OCI-LY1 (cell line): ENCODE data around the gene FKBP15.

ENCODE experiments used
- H2AFZ ChIP-seq: fragments of 200-600 bp; sonication (generic), shearing (Covaris generic); 2 replicates; pipeline ENCODE4 v1.6.0; 2014; ENCODE audit warnings: antibody characterized with exemption, mild to moderate bottlenecking, low read length
- H3F3A ChIP-seq: fragments of 200-600 bp; sonication (generic), shearing (Covaris generic); 2 replicates; pipeline ENCODE4 v1.6.0; 2014; ENCODE audit warnings: mild to moderate bottlenecking, antibody characterized with exemption, low read length, moderate library complexity; ENCODE audit not compliant: insufficient read depth
- H3K27ac ChIP-seq: fragments of 200-600 bp; sonication (generic); 2 replicates; pipeline ENCODE4 v1.5.1; 2014; ENCODE audit warnings: low read length, mixed run types, mild to moderate bottlenecking, low read depth; ENCODE audit not compliant: poor library complexity, severe bottlenecking
- H3K27me3 ChIP-seq: fragments of 200-600 bp; sonication (generic); 2 replicates; pipeline ENCODE4 v1.6.0; 2014; ENCODE audit warnings: antibody characterized with exemption, mild to moderate bottlenecking, low read length, moderate library complexity; ENCODE audit not compliant: insufficient read depth
- H3K36me3 ChIP-seq: fragments of 200-600 bp; sonication (generic); 2 replicates; pipeline ENCODE4 v1.6.1; 2014; ENCODE audit warnings: mild to moderate bottlenecking, antibody characterized with exemption, low read length, moderate library complexity, mixed read lengths; ENCODE audit not compliant: insufficient read depth
- H3K4me1 ChIP-seq: fragments of 200-600 bp; sonication (generic); 2 replicates; pipeline ENCODE4 v1.5.1; 2014; ENCODE audit warnings: mild to moderate bottlenecking, low read length, moderate library complexity; ENCODE audit not compliant: insufficient read depth, severe bottlenecking
- H3K4me2 ChIP-seq: fragments of 200-600 bp; sonication (generic), shearing (Covaris generic); 2 replicates; pipeline ENCODE4 v1.6.1; 2014; ENCODE audit warnings: low read length
- H3K4me3 ChIP-seq: fragments of 200-600 bp; sonication (generic); 2 replicates; pipeline ENCODE4 v1.5.1; 2014; ENCODE audit warnings: low read length, low read depth, mild to moderate bottlenecking, mixed read lengths; ENCODE audit not compliant: poor library complexity, severe bottlenecking
- H3K79me2 ChIP-seq: fragments of 200-600 bp; shearing (Covaris generic); 2 replicates; pipeline ENCODE4 v1.6.1; 2016; ENCODE audit warnings: mixed run types, low read length, mixed read lengths; ENCODE audit not compliant: insufficient read depth
- H3K9ac ChIP-seq: fragments of 200-600 bp; sonication (generic), shearing (Covaris generic); 2 replicates; pipeline ENCODE4 v1.6.1; 2014; ENCODE audit warnings: mild to moderate bottlenecking, low read length, mixed read lengths
- H3K9me2 ChIP-seq: fragments of 200-600 bp; sonication (generic), shearing (Covaris generic); 2 replicates; pipeline ENCODE4 v1.6.1; 2014; ENCODE audit warnings: low read depth, mild to moderate bottlenecking, low read length, mixed read lengths
- H3K9me3 ChIP-seq: fragments of 200-600 bp; shearing (Covaris generic); 2 replicates; pipeline ENCODE4 v1.6.1; 2014; ENCODE audit warnings: low read length, mixed read lengths
- H4K20me1 ChIP-seq: fragments of 200-600 bp; sonication (generic), shearing (Covaris generic); 2 replicates; pipeline ENCODE4 v1.6.0; 2016; ENCODE audit warnings: mild to moderate bottlenecking, low read length; ENCODE audit not compliant: insufficient read depth
- CTCF ChIP-seq: fragments of 200-600 bp; sonication (generic), shearing (Covaris generic); IDR thresholded peaks from 2 replicates; pipeline ENCODE4 v1.5.1; 2017; ENCODE audit warnings: mild to moderate bottlenecking, antibody characterized with exemption, low read length, moderate library complexity, mixed read lengths
- EZH2 ChIP-seq: fragments of 200-600 bp; sonication (generic), shearing (Covaris generic); IDR thresholded peaks from 2 replicates; pipeline ENCODE4 v1.8.0; 2017; ENCODE audit warnings: borderline replicate concordance, mixed run types, mild to moderate bottlenecking, antibody characterized with exemption, low read length, moderate library complexity, mixed read lengths

FKBP15 gene

GRCh38 chr9:113176803-113177202, 44.3 kb downstream of the FKBP15 start:
- Histone ChIP-seq H3K36me3 (peaks cover 89% of the 10 kb centered on the region), H3K4me3 (no peak overlapping the region)

GRCh38 chr9:113173341-113173740, 47.7 kb downstream of the FKBP15 start:
- no peaks in the 10 kb centered on the region for H3K27me3 ChIP-seq
- H3F3A ChIP-seq = no peaks in the 10 kb centered on the region
- no peaks in the 10 kb centered on the region for H3K9me2 ChIP-seq
- H3K27ac ChIP-seq = no peak overlapping the region
- H3K4me3 ChIP-seq = no peak overlapping the region
- H3K9me3 ChIP-seq = no peaks in the 10 kb centered on the region
- TF ChIP-seq EZH2 (no peak), CTCF (no peak)
- no peak overlapping the region for H3K9ac ChIP-seq
- H3K4me2 ChIP-seq = no peak overlapping the region
- no peaks in the 10 kb centered on the region for H3K79me2 ChIP-seq
- H3K4me1 ChIP-seq = no peaks in the 10 kb centered on the region
- H4K20me1 ChIP-seq = no peaks in the 10 kb centered on the region
- H3K36me3 ChIP-seq = peaks cover 91% of the 10 kb centered on the region
- no peak overlapping the region for H2AFZ ChIP-seq

More at GRCh38 chr9:113176803-113177202, 44.3 kb downstream of the FKBP15 start:
- Histone ChIP-seq H3K4me2 (no peak overlapping the region), H4K20me1 (no peaks in the 10 kb centered on the region), H3K27me3 (no peaks in the 10 kb centered on the region), H3K9me2 (no peaks in the 10 kb centered on the region), H3K9ac (no peak overlapping the region), H3K79me2 (no peaks in the 10 kb centered on the region), H3K9me3 (no peaks in the 10 kb centered on the region), H3K27ac (no peak overlapping the region), H3F3A (no peaks in the 10 kb centered on the region), H3K4me1 (no peaks in the 10 kb centered on the region), H2AFZ (no peak overlapping the region)
- TF ChIP-seq EZH2 (no peak), CTCF (no peak)

- Histone ChIP-seq H3K4me1 (no peaks in the 10 kb centered on the region), H3K79me2 (no peaks in the 10 kb centered on the region), H3K27me3 (no peaks in the 10 kb centered on the region), H4K20me1 (no peaks in the 10 kb centered on the region), H3F3A (no peaks in the 10 kb centered on the region), H3K9ac (no peak overlapping the region), H3K4me2 (no peak overlapping the region), H3K27ac (no peak overlapping the region), H3K9me3 (no peaks in the 10 kb centered on the region), H3K36me3 (peaks cover 90% of the 10 kb centered on the region), H3K9me2 (no peaks in the 10 kb centered on the region), H2AFZ (no peak overlapping the region), H3K4me3 (no peak overlapping the region)
- TF ChIP-seq CTCF (no peak), EZH2 (no peak)
Measured at GRCh38 chr9:113168809-113169208, 52.3 kb downstream of the FKBP15 start.
